K562 (cell line): ENCODE data around the gene MLN. TPM values are rescaled to one million over a fixed set of nuclear protein-coding genes. Genes with fewer than 3 reads are reported as not detected.

Experiments used
- ATAC-seq: fragments of 200-7000 bp; cut with Tn5 transposase; 3 replicates; pipeline ENCODE4 v1.9.1; 2020; ENCODE audit warnings: moderate library complexity
- BruUV-seq: library from RNA; stranded (reverse); fragments of 400-500 nt; replicated peaks from 2 replicates; lab custom pipeline; 2021; lab: Mats Ljungman, UMichigan
- CTCF ChIA-PET: fragments of 300-600 bp; formaldehyde crosslinking; extraction: SDS; loops from one replicate; lab custom pipeline; 2021; ENCODE audit warnings: low intra/inter-chr PET ratio; lab: Yijun Ruan, JAX
- POLR2A ChIA-PET: fragments of 300-600, 350-650 bp; sonication (Branson Sonifier 250); formaldehyde crosslinking; extraction: SDS; loops from one replicate; lab custom pipeline; 2021; ENCODE audit warnings: antibody characterized with exemption, inconsistent platforms; lab: Yijun Ruan, JAX
- DNase-seq, 4 experiments: peaks; one replicate each; pipeline versions ENCODE4 v3.0.0 to v3.0.0-alpha.2; 2011 to 2018; ENCODE audit warnings: low spot score in 3 of 4, mixed read lengths in 3 of 4; ENCODE audit errors: extremely low read depth in 1 of 4
- FAIRE-seq: peaks from 2 replicates; lab custom pipeline; 2011; peaks lifted over from hg19 to GRCh38; lab: Jason Lieb, UNC
- H2AFZ ChIP-seq: 2 replicates; pipeline ENCODE4 v1.6.0; 2011; ENCODE audit warnings: low read depth, low read length, control low read depth, inconsistent platforms
- H3K27ac ChIP-seq: fragments of 200-600 bp; 3 replicates; pipeline ENCODE4 v1.8.0; 2011; ENCODE audit warnings: low read depth, mild to moderate bottlenecking, control low read depth, inconsistent platforms, low read length, moderate library complexity, mixed read lengths; ENCODE audit errors: extremely low read depth
- H3K27me3 ChIP-seq, 2 experiments: fragments of 300-600 bp in 1 of 2; 2 replicates in 1 of 2; 3 replicates in 1 of 2; pipeline versions ENCODE4 v1.6.0 to v1.8.0; 2011; ENCODE audit warnings: inconsistent platforms in 2 of 2, low read length in 2 of 2, mild to moderate bottlenecking in 1 of 2, mixed read lengths in 1 of 2, moderate library complexity in 1 of 2; ENCODE audit not compliant: control insufficient read depth in 2 of 2, insufficient read depth in 2 of 2
- H3K36me3 ChIP-seq: fragments of 300-600 bp; 3 replicates; pipeline ENCODE4 v1.8.0; 2011; ENCODE audit warnings: mild to moderate bottlenecking, low read length, inconsistent platforms; ENCODE audit not compliant: control insufficient read depth, insufficient read depth
- H3K4me1 ChIP-seq, 2 experiments: fragments of 200-600 bp in 1 of 2; replicated peaks in 1 of 2; 2 replicates in 1 of 2; 3 replicates in 1 of 2; pipeline versions ENCODE4 v1.5.1 to v1.8.0; 2011; ENCODE audit warnings: inconsistent platforms in 2 of 2, low read length in 2 of 2, mild to moderate bottlenecking in 1 of 2, mixed read lengths in 1 of 2, moderate library complexity in 1 of 2; ENCODE audit not compliant: control insufficient read depth in 2 of 2, insufficient read depth in 2 of 2
- H3K4me2 ChIP-seq: 2 replicates; pipeline ENCODE4 v1.6.1; 2011; ENCODE audit warnings: low read length, control low read depth, inconsistent platforms, mixed read lengths; ENCODE audit not compliant: insufficient read depth
- H3K4me3 ChIP-seq: fragments of 200-600 bp; sonication (generic), shearing (Covaris generic); 2 replicates; pipeline ENCODE4 v1.5.1; 2016; ENCODE audit warnings: control low read depth, inconsistent platforms
- H3K79me2 ChIP-seq: fragments of 200-600 bp; 3 replicates; pipeline ENCODE4 v1.8.0; 2011; ENCODE audit warnings: low read length, inconsistent platforms; ENCODE audit not compliant: control insufficient read depth, insufficient read depth
- H3K9ac ChIP-seq, 2 experiments: 2 replicates each; pipeline versions ENCODE4 v1.6.0 to v1.6.1; 2011; ENCODE audit warnings: low read depth in 2 of 2, low read length in 2 of 2, control low read depth in 1 of 2, inconsistent platforms in 1 of 2, mild to moderate bottlenecking in 1 of 2, mixed read lengths in 1 of 2; ENCODE audit not compliant: insufficient read depth in 1 of 2
- H3K9me1 ChIP-seq: one replicate; pipeline ENCODE4 v1.6.0; 2011; ENCODE audit warnings: inconsistent platforms, mild to moderate bottlenecking, low read length, moderate library complexity; ENCODE audit not compliant: control insufficient read depth, insufficient read depth
- H3K9me3 ChIP-seq: replicated peaks from 2 replicates; pipeline ENCODE4 v1.5.1; 2011; ENCODE audit warnings: low read depth, low read length, inconsistent platforms; ENCODE audit not compliant: control insufficient read depth, insufficient read depth
- H4K20me1 ChIP-seq: replicated peaks from 2 replicates; pipeline ENCODE4 v1.6.1; 2011; ENCODE audit warnings: low read length, inconsistent platforms, mixed read lengths; ENCODE audit not compliant: control insufficient read depth, insufficient read depth
- ASH1L ChIP-seq: fragments of 450-650 bp; IDR thresholded peaks from 2 replicates; pipeline ENCODE4 v1.6.1; 2018; ENCODE audit warnings: borderline replicate concordance, mild to moderate bottlenecking, low read depth; ENCODE audit not compliant: partially characterized antibody
- KAT2B ChIP-seq: IDR thresholded peaks from one replicate; pipeline ENCODE4 v1.6.1; 2012; ENCODE audit warnings: low read depth, mild to moderate bottlenecking, control low read depth, inconsistent platforms, low read length, moderate library complexity
- ZKSCAN8 ChIP-seq: fragments of 200-800 bp; sonication (Bioruptor generic); IDR thresholded peaks from 2 replicates; pipeline ENCODE4 v1.6.1; 2016; ENCODE audit warnings: missing genetic modification characterization, missing compliant biosample characterization
- ZNF780A ChIP-seq: fragments of 250-450 bp; sonication (Bioruptor Pico); IDR thresholded peaks from 2 replicates; pipeline ENCODE4 v1.5.0; 2021; ENCODE audit warnings: mild to moderate bottlenecking
- whole genome bisulfite sequencing: fragments of 100-300 bp; shearing (Covaris generic); methylation state at CpG from one replicate; pipeline ENCODE4 v1.1.6; 2016; ENCODE audit warnings: low coverage, mixed read lengths; ENCODE audit not compliant: insufficient coverage; ENCODE audit errors: missing lambda C conversion rate; 5-methylcytosine and 5-hydroxymethylcytosine counted together
- in situ Hi-C: fragments of 300-500 bp; cut with MboI; formaldehyde crosslinking; loops from 4 replicates; pipeline ENCODE4 v1.15.0; 2018; ENCODE audit warnings: inconsistent platforms, mixed read lengths
- intact Hi-C: fragments of 100-400 bp; cut with micrococcal nuclease; formaldehyde crosslinking; loops from 2 replicates; pipeline ENCODE4 v1.14.2; 2022
- polyA plus RNA-seq, 8 experiments: library from polyadenylated mRNA; depleted of rRNA in 4 of 8; stranded (reverse) in 5 of 8; unstranded in 3 of 8; fragments of >200 nt; fragmentation: Nextera tagmentation in 2 of 8; fragmentation: Illumina TruSeq in 1 of 8; extraction: Ambion mirVana in 2 of 8; extraction: Trizol in 1 of 8; gene quantifications; 2 replicates each; pipeline versions ENCODE4 v1.2.1 to v1.2.3, GENCODE V29; 2011 to 2014; ENCODE audit warnings: inconsistent platforms in 1 of 8, missing spikeins in 1 of 8
- total RNA-seq, 7 experiments: library from RNA; depleted of rRNA in 6 of 7; stranded (reverse); fragments of >200 nt in 6 of 7; fragmentation: Illumina TruSeq in 2 of 7; extraction: Trizol in 2 of 7; gene quantifications; 2 replicates each; pipeline versions ENCODE4 v1.2.1 to v1.2.3, GENCODE V29; 2011 to 2021; ENCODE audit warnings: low replicate concordance in 1 of 7
- TF ChIP-seq, protein P1 (sequence below): fragments of 450-650 bp; IDR thresholded peaks from 2 replicates; pipeline ENCODE4 v1.6.1; 2016; ENCODE audit warnings: mild to moderate bottlenecking, moderate library complexity

MLN gene
- total and polyA plus RNA-seq, 9 of the 15 experiments (the other 6 are each of a cell fraction or from before 2014, with no cell fraction given), result not detected

DNA sequence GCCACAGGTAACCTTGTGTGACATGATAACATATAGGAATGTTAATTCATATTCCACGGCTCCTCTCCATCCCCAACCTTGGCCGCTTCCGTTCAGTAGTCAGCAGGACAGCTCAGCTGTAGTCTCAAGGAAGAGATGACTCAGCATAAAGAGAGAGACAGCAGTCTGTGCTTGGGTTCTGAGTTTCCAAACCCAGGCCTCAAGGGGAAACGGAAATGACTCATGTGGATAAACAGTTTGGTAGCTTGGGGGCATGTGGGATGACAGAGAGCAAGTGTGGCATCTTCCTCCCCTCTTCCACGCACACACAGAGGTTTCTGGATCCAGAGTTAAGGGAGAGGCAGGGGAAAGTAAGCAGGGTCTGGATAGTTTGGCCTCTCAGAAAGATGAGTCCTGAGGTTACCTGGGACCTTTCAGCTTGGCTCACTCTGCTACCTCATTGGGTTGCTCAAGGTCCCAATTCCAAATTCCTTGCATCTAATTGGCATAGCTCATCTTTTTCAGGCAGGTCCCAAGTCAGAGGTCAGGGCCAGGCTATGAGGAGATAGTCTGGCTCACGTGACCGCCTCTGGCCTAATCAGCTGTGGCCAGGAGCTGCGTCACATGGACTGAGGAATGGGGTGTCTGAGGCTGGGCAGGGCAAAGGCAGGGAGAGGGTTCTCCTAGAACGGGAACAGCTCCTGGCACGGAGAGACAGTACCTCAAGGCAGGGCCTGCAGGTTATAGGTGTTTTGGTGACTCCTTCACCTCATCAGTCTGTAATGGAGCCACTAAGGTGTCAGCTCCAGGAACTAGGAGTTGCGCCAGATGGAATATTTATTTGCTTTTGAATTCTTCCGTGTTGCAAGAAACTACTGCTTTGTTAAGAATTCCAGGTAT, 36.5 kb upstream of the MLN start:
- DNase-seq (peak; percentile 90 to 94 (median 92)), ATAC-seq (peak; percentile 90), FAIRE-seq (peak; percentile 99)
- H3K4me3 ChIP-seq, result no peak overlapping the region
- peaks cover 44 to 52% of the 10 kb centered on the region in 2 experiments for H3K4me1 ChIP-seq
- peak overlapping the region; percentile 55 to 62; a peak in 3 of 4 replicates for H3K9ac ChIP-seq
- no peaks in the 10 kb centered on the region for H3K36me3 ChIP-seq
- ChIA-PET CTCF (no interaction called here), POLR2A (interaction anchor here (0.5 to 2.4 kb wide), 10 partner anchors 9 to 314 kb away, joined by 3 to 11 read pairs (median 4); no protein-coding TSS in a partner anchor)
- no peaks in the 10 kb centered on the region for H3K9me3 ChIP-seq
- in situ Hi-C loops (no loop called here), intact Hi-C loops (loop anchor here (5.0 kb wide), 1 partner anchor 68 kb away; no protein-coding TSS in a partner anchor)
- H3K9me1 ChIP-seq, result peaks cover 9% of the 10 kb centered on the region
- H3K4me2 ChIP-seq, result peak overlapping the region; percentile 81
- H3K79me2 ChIP-seq, result no peaks in the 10 kb centered on the region
- no TSS peak for BruUV-seq
- H3K27ac ChIP-seq, result peak overlapping the region; percentile 96
- 15% methylated on average over 12 of the region's 12 CpGs for WGBS
- no peaks in the 10 kb centered on the region for H4K20me1 ChIP-seq
- H3K27me3 ChIP-seq, result no peaks in the 10 kb centered on the region
- peak overlapping the region; percentile 90 for H2AFZ ChIP-seq
- TF ChIP-seq ASH1L (peak; percentile 41), ZNF780A (CRISPR knock-in tag) (no peak), ZKSCAN8 (CRISPR knock-in tag) (peak; percentile 85; the same call in 1 of the 2 replicates), KAT2B (no peak)
- TF ChIP-seq, protein P1, sequence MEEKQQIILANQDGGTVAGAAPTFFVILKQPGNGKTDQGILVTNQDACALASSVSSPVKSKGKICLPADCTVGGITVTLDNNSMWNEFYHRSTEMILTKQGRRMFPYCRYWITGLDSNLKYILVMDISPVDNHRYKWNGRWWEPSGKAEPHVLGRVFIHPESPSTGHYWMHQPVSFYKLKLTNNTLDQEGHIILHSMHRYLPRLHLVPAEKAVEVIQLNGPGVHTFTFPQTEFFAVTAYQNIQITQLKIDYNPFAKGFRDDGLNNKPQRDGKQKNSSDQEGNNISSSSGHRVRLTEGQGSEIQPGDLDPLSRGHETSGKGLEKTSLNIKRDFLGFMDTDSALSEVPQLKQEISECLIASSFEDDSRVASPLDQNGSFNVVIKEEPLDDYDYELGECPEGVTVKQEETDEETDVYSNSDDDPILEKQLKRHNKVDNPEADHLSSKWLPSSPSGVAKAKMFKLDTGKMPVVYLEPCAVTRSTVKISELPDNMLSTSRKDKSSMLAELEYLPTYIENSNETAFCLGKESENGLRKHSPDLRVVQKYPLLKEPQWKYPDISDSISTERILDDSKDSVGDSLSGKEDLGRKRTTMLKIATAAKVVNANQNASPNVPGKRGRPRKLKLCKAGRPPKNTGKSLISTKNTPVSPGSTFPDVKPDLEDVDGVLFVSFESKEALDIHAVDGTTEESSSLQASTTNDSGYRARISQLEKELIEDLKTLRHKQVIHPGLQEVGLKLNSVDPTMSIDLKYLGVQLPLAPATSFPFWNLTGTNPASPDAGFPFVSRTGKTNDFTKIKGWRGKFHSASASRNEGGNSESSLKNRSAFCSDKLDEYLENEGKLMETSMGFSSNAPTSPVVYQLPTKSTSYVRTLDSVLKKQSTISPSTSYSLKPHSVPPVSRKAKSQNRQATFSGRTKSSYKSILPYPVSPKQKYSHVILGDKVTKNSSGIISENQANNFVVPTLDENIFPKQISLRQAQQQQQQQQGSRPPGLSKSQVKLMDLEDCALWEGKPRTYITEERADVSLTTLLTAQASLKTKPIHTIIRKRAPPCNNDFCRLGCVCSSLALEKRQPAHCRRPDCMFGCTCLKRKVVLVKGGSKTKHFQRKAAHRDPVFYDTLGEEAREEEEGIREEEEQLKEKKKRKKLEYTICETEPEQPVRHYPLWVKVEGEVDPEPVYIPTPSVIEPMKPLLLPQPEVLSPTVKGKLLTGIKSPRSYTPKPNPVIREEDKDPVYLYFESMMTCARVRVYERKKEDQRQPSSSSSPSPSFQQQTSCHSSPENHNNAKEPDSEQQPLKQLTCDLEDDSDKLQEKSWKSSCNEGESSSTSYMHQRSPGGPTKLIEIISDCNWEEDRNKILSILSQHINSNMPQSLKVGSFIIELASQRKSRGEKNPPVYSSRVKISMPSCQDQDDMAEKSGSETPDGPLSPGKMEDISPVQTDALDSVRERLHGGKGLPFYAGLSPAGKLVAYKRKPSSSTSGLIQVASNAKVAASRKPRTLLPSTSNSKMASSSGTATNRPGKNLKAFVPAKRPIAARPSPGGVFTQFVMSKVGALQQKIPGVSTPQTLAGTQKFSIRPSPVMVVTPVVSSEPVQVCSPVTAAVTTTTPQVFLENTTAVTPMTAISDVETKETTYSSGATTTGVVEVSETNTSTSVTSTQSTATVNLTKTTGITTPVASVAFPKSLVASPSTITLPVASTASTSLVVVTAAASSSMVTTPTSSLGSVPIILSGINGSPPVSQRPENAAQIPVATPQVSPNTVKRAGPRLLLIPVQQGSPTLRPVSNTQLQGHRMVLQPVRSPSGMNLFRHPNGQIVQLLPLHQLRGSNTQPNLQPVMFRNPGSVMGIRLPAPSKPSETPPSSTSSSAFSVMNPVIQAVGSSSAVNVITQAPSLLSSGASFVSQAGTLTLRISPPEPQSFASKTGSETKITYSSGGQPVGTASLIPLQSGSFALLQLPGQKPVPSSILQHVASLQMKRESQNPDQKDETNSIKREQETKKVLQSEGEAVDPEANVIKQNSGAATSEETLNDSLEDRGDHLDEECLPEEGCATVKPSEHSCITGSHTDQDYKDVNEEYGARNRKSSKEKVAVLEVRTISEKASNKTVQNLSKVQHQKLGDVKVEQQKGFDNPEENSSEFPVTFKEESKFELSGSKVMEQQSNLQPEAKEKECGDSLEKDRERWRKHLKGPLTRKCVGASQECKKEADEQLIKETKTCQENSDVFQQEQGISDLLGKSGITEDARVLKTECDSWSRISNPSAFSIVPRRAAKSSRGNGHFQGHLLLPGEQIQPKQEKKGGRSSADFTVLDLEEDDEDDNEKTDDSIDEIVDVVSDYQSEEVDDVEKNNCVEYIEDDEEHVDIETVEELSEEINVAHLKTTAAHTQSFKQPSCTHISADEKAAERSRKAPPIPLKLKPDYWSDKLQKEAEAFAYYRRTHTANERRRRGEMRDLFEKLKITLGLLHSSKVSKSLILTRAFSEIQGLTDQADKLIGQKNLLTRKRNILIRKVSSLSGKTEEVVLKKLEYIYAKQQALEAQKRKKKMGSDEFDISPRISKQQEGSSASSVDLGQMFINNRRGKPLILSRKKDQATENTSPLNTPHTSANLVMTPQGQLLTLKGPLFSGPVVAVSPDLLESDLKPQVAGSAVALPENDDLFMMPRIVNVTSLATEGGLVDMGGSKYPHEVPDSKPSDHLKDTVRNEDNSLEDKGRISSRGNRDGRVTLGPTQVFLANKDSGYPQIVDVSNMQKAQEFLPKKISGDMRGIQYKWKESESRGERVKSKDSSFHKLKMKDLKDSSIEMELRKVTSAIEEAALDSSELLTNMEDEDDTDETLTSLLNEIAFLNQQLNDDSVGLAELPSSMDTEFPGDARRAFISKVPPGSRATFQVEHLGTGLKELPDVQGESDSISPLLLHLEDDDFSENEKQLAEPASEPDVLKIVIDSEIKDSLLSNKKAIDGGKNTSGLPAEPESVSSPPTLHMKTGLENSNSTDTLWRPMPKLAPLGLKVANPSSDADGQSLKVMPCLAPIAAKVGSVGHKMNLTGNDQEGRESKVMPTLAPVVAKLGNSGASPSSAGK, result peak; percentile 75
